Stimulated activated CD4-positive, alpha-beta T cell treated with anti-CD3 and anti-CD28 coated beads, Interleukin-1b, Interleukin-23, amount 100 ng/mL, for 4 hours (primary cell): ENCODE results near the gene STEAP1B.
A peak's percentile ranks its signal among the peaks of the same experiment; 100 is the strongest.
"Not testable (repeated sequence)": the region's sequence is repeated elsewhere in the genome, so short reads cannot be mapped to it uniquely, and the experiment has no call there.

Experiments
- DNase-seq, 2 donors: peaks; one replicate each; pipeline ENCODE4 v3.0.0-alpha.2; 2020; ENCODE audit warnings: low read depth in 2 of 2

STEAP1B gene

DNA sequence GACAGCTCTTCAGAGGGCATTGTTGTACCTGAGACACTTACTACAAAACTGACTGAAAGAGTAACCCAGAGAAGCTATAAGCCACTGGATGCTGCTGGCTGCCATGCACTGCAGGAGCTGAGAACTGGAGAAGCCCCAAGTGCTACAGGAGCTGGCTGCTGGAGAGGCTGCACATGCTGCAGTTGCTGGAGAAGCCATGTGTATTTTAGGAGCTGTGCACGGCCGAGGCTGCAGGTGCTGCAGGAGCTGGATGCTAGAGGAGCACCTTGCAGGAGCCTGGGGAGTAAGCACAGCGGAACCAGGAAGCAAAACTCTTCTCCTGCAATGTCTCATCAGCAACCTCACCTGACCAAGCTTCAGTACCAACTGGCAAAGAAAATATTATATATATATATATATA is 45.5 kb downstream of the STEAP1B start:
- no peak for DNase-seq

DNA sequence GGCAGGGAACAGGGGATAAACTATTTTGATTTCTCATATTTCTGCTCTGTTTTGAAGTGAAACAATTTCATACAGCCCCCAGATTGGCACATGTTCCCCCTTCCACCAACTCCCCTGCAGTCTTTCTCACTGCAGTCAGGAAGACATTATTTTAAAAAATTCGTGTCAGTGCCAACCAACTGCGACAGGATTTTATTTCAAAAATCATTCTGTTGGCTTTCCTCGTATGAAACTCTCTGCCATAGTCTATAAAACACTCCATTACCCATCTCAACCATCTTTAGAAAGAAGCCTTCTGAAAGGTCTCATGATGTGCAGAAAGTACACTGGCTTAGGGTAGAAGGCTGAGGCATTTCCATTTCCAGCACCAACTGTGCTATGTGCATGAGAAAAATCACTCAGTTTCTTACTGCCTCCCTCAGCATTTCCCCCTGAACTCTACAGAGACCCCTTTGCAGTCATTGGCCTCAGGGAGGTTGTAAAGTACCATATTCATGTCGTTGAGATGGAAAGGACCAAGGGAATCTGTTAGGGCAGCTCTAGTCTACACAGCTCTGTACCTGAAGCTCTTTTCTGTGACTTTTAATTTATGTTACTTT is 46.9 kb downstream of the STEAP1B start:
- DNase-seq, result no peak

GRCh38 chr7:22452142-22452959 is 47.6 kb downstream of the STEAP1B start:
- peak in 1 of 2 donors; percentile 14 for DNase-seq

- DNase-seq, result not testable (repeated sequence)
These were observed 50.0 kb downstream of the STEAP1B start for GRCh38 chr7:22450013-22450412.

- no peak for DNase-seq
These were observed 52.2 kb downstream of the STEAP1B start for GRCh38 chr7:22447762-22448161.

DNA sequence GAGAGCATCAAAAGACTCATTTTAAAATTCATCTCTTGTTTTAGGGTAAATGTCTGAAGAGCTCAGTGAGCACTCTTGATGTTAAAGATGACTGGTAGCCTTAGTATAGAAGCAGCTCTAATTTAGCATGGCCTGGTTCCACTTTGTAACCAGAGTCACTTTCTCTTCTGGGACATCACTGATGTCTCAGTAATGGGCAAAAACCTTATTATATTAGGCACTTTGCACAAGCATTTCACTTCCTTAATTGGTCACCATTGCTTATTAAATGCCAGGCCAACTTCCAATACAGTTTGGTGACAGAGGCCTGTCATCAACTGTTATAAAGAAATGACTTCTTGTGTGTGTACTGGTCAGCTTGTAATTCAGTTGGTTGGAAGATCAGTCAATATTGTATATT is 53.0 kb downstream of the STEAP1B start:
- no peak for DNase-seq

- no peak for DNase-seq
These were observed 54.1 kb downstream of the STEAP1B start for GRCh38 chr7:22445853-22446252.

DNA sequence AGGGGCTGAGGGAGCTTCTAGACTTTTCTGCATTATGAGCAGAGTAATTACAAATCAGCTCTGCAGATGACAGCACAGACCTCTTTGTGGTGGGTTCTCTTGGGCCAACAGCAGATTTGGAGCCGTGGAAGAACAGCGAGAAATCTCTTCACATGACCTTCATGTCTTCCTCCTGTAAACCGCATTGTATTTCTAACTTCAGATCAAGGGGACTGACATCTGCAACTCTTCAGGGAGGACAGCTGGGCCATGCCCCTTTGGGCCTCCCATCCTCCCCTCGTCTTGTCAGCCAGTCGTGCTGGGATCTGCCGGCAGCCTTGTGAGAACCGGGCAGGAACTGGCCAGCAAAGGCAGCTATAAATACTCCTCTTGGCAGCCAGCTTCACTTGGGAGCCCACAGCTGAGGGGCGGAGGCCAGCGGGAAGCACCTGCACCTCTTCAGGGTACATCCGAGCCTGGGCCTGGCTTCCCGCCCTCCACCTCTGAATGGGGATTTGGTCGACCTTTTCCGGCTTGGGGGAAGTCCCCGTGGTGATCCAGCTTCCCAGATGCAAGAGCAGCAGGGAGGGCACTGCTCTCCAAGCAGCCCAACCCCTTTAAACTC is 54.7 kb downstream of the STEAP1B start:
- DNase-seq, result no peak

DNA sequence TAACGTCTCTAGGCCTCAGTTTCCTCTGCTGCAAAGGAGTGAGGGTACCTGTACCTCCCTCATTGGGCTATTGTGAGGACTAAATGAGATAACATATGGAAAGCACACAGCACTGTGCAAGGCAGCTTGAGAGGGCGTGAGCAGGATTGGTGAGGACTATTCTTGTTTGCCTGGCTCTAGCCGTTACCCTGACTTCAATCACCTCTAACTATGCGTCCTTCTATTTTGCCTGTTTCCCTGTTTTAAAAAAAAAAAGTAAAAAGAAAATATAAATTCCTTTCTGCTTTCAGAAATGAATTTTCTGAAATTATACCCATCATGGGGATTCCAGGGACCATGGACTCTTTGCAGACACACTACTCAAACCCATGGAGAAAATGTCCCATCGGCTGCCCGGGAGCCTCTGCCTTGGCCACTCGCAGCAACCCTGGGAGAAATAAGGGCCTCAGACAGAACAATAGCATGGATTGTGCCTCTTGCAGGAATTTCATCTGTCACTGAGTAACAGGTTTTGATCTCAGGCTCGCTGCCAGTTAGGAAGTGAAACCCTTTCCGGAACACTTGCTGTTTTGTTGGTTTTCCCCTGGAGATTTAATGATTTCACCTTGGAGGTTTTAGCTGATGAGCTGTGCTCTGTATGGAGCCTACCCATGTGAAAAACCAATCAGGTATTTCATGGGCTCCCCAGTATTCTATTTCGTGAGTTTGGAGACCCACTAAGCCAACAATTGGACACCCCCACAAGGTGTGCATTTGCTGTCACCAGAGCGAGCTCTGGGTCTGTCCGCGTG is 55.6 kb downstream of the STEAP1B start:
- no peak for DNase-seq

DNA sequence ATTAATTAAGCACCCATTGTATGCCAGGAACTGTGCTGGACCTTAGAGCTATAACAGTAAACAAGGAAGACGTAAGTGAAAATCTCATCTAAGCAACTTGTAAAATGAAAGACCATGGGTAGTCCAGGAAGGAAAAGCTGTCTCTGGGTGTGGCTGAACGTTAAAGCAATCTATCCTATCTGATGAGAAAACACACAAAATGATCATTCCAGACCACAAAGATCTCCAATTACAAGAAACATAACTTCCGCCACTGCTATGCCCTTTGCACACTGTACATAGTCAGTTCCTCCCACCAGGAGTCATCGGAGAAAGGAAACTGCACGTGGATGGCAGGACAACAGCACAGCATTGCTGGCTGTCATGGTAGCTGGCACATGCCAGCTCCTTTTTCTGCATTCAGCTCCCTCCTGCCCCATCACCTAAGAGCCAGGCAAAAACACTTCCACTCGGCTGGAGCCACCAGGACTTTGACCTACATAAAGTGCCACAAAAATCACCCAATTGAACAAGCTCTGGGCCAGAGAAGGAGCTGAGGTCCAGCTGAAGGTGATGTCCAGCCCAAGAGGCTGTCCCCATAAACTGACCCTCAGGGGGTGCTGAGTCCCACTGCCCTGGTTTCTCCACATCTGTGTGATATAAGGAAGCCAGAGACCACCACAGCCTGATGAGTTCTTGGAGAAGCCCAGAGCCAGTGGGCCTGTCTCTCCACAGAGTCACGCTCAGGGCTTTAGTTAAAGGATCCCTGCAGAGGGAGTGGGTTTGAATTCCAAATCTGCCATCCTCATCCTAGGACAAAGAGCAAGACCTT is 56.4 kb downstream of the STEAP1B start:
- DNase-seq, result no peak

- DNase-seq, result no peak
These were observed 57.1 kb downstream of the STEAP1B start for GRCh38 chr7:22442882-22443369.

- no peak for DNase-seq
These were observed 57.7 kb downstream of the STEAP1B start for GRCh38 chr7:22442187-22442881.

DNA sequence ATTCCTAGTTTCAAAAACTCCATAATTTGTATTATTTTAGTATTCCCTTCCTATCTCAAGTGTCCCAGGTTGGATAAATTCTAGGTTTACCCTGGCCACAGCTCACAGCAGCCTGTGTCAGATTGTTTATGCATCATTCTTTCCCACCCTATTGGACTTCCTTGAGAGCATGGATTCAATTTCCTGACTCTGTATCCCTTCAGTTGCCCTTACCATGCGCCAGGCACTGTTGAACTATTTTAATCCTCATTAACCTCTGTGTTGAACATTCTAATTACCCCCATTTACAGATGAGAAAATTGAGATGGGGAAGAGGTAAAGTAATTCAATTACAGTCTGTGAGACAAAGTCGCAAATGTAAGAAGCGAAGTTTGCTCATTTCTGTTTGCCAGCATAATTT is 58.8 kb downstream of the STEAP1B start:
- no peak for DNase-seq

DNA sequence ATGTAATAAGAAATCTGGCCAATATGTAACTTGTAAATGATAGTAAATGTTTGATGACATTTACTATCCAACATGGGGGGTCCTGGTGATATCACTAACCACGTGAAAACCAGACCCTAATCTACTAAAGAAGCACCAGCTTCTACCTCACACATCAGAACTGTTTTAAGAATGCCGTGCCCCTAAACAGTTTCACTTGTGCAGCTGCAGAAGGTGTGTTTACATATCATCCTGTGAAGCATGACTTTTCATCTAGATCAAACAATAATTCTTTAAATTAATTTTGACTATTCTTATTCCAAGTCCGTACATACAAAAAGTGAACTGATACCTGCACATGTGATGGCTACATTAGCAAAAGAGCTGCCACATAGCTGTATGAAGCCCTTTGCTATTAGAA is 61.0 kb downstream of the STEAP1B start:
- DNase-seq, result no peak

GRCh38 chr7:22436552-22436951 is 63.4 kb downstream of the STEAP1B start:
- DNase-seq, result not testable (repeated sequence)

DNA sequence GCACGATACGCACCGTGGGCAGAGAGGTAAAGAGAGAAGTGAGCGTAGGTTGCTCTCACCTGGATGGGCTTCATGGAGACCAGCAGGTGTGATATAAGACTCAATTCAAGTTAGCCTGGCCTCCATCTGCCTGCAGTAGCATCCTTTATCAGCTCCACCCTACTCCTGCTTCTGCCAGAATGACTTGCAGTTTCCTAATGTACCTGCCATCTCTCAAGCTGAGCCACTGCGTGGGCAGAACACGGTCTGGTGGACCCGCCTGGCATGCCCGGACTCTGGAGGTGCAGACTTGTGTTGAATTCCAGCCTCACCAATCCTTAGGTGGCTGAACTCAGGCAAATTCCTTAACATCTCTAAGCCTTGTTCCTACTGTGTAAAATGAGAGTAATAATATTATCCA is 64.3 kb downstream of the STEAP1B start:
- no peak for DNase-seq

DNA sequence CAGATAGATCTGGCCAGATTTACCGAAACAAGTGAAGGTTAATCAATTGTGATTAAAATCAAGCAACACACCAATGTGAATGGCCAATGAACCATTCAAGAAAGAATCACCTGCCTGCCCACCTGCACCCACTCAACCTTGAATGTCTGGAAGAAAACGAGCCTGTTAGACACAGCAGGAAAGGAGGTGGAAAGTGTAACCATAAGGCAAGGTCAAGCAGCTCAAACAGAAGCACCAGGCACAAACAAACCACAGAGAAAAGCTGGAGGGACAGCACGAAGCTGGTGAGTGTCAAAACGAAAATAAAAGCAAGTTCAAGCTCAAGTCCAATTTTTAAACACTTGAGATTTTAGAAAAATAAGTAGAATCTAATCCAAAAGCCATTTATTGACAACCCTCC is 64.9 kb downstream of the STEAP1B start:
- no peak for DNase-seq

DNA sequence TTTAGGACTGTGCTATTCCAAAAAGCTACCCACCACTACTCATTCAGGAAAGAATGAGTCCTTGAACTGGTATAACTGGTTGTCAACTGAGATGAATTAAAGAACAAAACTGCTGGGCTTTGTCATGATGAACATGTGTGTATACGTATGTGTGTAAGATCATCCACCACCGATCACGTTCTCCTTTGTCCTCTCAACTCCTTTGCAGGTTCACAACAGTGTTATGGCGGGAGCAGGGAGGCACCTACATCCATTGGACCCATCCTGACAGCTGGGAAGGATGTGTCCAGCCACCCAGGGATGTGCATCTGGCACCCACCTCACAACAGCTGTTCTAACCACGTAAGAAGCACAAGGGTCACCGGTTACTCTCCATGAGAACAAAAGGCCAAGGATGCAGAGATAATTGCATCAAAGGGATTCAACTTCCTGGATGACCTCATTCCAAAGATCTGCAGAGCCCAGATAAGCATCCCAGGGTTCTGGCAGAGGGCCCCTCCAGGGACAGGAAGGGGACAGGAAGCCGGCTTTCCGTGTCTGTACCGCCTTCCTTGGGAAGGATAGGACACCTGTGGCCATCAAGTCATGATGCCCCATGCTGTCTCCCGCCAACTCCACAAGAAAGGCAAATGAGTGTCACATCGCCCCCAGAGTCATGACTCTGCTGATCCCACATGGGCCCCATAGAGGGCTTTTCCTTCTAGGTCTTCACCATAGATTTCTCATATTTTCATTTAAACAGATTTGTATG is 66.1 kb downstream of the STEAP1B start:
- DNase-seq, result no peak

GRCh38 chr7:22433165-22433700 is 66.8 kb downstream of the STEAP1B start:
- DNase-seq, result not testable (repeated sequence)
